HepG2 (cell line): ENCODE data around the gene GNB3. TPM values are rescaled to one million over a fixed set of nuclear protein-coding genes. Genes with fewer than 3 reads are reported as not detected.

Source experiments
- ATF4 ChIP-seq, 2 experiments: fragments of 450-650 bp in 1 of 2; sonication (generic) in 1 of 2; formaldehyde crosslinking; IDR thresholded peaks; 2 replicates each; pipeline versions ENCODE4 v1.5.0 to v1.8.0; 2020 to 2022; ENCODE audit warnings: mild to moderate bottlenecking in 1 of 2, missing genetic modification reagents in 1 of 2
- HOXA3 ChIP-seq: sonication (generic); formaldehyde crosslinking; IDR thresholded peaks from 2 replicates; pipeline ENCODE4 v1.5.0; 2020; ENCODE audit warnings: missing genetic modification reagents
- KLF13 ChIP-seq: sonication (generic); formaldehyde crosslinking; IDR thresholded peaks from 2 replicates; pipeline ENCODE4 v1.4.0; 2020; ENCODE audit warnings: mild to moderate bottlenecking, missing genetic modification reagents
- MAFG ChIP-seq: sonication (generic); formaldehyde crosslinking; IDR thresholded peaks from 2 replicates; pipeline ENCODE4 v1.5.1; 2020; ENCODE audit warnings: mild to moderate bottlenecking, missing genetic modification reagents
- MAX ChIP-seq: IDR thresholded peaks from 2 replicates; pipeline ENCODE4 v1.6.1; 2012; ENCODE audit warnings: inconsistent platforms
- MEIS1 ChIP-seq: sonication (generic); formaldehyde crosslinking; IDR thresholded peaks from 2 replicates; pipeline ENCODE4 v1.9.0; 2021; ENCODE audit warnings: mild to moderate bottlenecking, missing genetic modification reagents, moderate library complexity, borderline replicate concordance
- MIXL1 ChIP-seq: IDR thresholded peaks from 2 replicates; pipeline ENCODE4 v1.6.1; 2016
- NFATC3 ChIP-seq: sonication (generic); formaldehyde crosslinking; IDR thresholded peaks from 2 replicates; pipeline ENCODE4 v1.5.1; 2020; ENCODE audit warnings: mild to moderate bottlenecking, missing genetic modification reagents
- NR1H2 ChIP-seq: sonication (generic); formaldehyde crosslinking; IDR thresholded peaks from 2 replicates; pipeline ENCODE4 v1.8.1; 2022; ENCODE audit warnings: low read depth, missing genetic modification reagents, borderline replicate concordance
- PHF20 ChIP-seq: sonication (generic); formaldehyde crosslinking; IDR thresholded peaks from 2 replicates; pipeline ENCODE4 v1.5.0; 2020; ENCODE audit warnings: mild to moderate bottlenecking, missing genetic modification reagents
- RBM39 ChIP-seq: fragments of 200-400 bp; formaldehyde crosslinking; IDR thresholded peaks from one replicate; pipeline ENCODE4 v1.6.1; 2018; ENCODE audit warnings: antibody characterized with exemption, mild to moderate bottlenecking, low read depth, low read length; ENCODE audit not compliant: poor library complexity, severe bottlenecking
- RXRA ChIP-seq: sonication (generic); formaldehyde crosslinking; IDR thresholded peaks from 2 replicates; pipeline ENCODE4 v1.5.1; 2020; ENCODE audit warnings: missing genetic modification reagents
- SALL1 ChIP-seq: sonication (generic); formaldehyde crosslinking; IDR thresholded peaks from 2 replicates; pipeline ENCODE4 v1.8.0; 2022; ENCODE audit warnings: mild to moderate bottlenecking, missing genetic modification reagents
- TRIM22 ChIP-seq: fragments of 450-650 bp; IDR thresholded peaks from 2 replicates; pipeline ENCODE4 v1.6.1; 2017
- ZBTB26 ChIP-seq: IDR thresholded peaks from 2 replicates; pipeline ENCODE4 v1.6.1; 2016; ENCODE audit warnings: missing compliant biosample characterization, missing genetic modification reagents, borderline replicate concordance
- ZBTB4 ChIP-seq: sonication (generic); formaldehyde crosslinking; IDR thresholded peaks from 2 replicates; pipeline ENCODE4 v1.4.0; 2020; ENCODE audit warnings: missing genetic modification reagents, mild to moderate bottlenecking, borderline replicate concordance
- ZNF589 ChIP-seq: sonication (generic); formaldehyde crosslinking; conservative IDR thresholded peaks from 2 replicates; pipeline ENCODE4 v1.8.0; 2022; ENCODE audit warnings: mild to moderate bottlenecking, moderate library complexity, missing genetic modification reagents
- ZNF740 ChIP-seq: sonication (generic); formaldehyde crosslinking; IDR thresholded peaks from 2 replicates; pipeline ENCODE4 v1.4.0; 2020; ENCODE audit warnings: missing genetic modification reagents
- ZNF761 ChIP-seq: sonication (generic); formaldehyde crosslinking; conservative IDR thresholded peaks from 2 replicates; pipeline ENCODE4 v1.4.0; 2020; ENCODE audit warnings: mild to moderate bottlenecking, missing genetic modification reagents
- ZNF83 ChIP-seq: sonication (generic); formaldehyde crosslinking; IDR thresholded peaks from 2 replicates; pipeline ENCODE4 v1.4.0; 2020; ENCODE audit warnings: missing genetic modification reagents, mild to moderate bottlenecking, borderline replicate concordance
- ZZZ3 ChIP-seq: sonication (generic); formaldehyde crosslinking; IDR thresholded peaks from 2 replicates; pipeline ENCODE4 v1.4.0; 2020; ENCODE audit warnings: missing genetic modification reagents, mild to moderate bottlenecking, borderline replicate concordance
- polyA plus RNA-seq, 8 experiments: library from polyadenylated mRNA; depleted of rRNA in 3 of 8; stranded (reverse) in 7 of 8; unstranded in 1 of 8; fragments of >200 nt; fragmentation: Illumina TruSeq in 4 of 8; extraction: Trizol in 4 of 8; gene quantifications; 2 replicates each; pipeline versions ENCODE4 v1.2.1 to v1.2.3, GENCODE V29; 2011 to 2016; ENCODE audit warnings: low read depth in 4 of 8, missing spikeins in 1 of 8, mixed read lengths in 1 of 8; ENCODE audit not compliant: insufficient read depth in 1 of 8
- total RNA-seq, 5 experiments: library from RNA; depleted of rRNA; stranded (reverse); fragments of >200 nt; fragmentation: Illumina TruSeq; extraction: Trizol; gene quantifications; 2 replicates each; pipeline ENCODE4 v1.2.3, GENCODE V29; 2016; ENCODE audit warnings: low read depth in 1 of 5

The GNB3 gene
- total and polyA plus RNA-seq, 2 of the 13 experiments (the other 11 are each of a cell fraction or from before 2014, with no cell fraction given) = 1.3 to 3.6 TPM

GRCh38 chr12:6871052-6871957, 30.6 kb downstream of the GNB3 start (continued):
- TF ChIP-seq MAX (no peak), ZBTB26 (CRISPR knock-in tag) (no peak), KLF13 (no peak), PHF20 (no peak), ATF4 (CRISPR knock-in tag; IDR thresholded peaks at IDR 0.05) (no peak), NFATC3 (CRISPR knock-in tag) (no peak), ZNF761 (CRISPR knock-in tag) (no peak), NR1H2 (CRISPR knock-in tag) (no peak), MIXL1 (no peak), ZNF740 (CRISPR knock-in tag) (no peak), ZBTB4 (CRISPR knock-in tag) (0 out of 2 replicates have a peak, but pooled peaks have one; percentile 24), ZNF83 (CRISPR knock-in tag) (0 out of 2 replicates have a peak, but pooled peaks have one; percentile 25), ZZZ3 (no peak), MEIS1 (CRISPR knock-in tag) (no peak), RXRA (CRISPR knock-in tag) (no peak), RBM39 (peak; percentile 68), HOXA3 (no peak), MAFG (CRISPR knock-in tag) (no peak), ZNF589 (CRISPR knock-in tag) (no peak), TRIM22 (no peak), SALL1 (CRISPR knock-in tag) (no peak)
